ENCODE measurements around the gene ANKRD6.
A peak's percentile ranks its signal among the peaks of the same experiment; 100 is the strongest.

Gene ANKRD6

DNA sequence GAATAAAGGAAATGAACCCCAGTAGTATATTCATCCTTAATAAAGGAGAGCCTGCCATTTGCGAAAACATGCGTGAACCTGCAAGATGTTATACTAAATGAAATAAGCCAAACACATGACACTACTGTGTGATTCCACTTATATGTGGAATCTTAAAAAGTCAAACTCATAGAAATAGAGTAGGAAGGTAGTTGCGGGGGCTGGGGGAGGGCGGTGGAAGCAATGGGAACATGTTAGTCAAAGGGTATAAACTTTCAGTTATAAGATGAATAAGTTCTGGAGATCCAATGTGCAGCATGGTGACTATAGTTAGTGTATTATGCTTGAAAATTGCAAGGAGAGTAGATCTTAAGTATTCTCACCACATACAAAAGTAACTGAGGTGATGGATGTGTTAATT, 72.9 kb downstream of the ANKRD6 start:
- no peak for DNase-seq (ENCODE audit: insufficient read length, low spot score)
- FAIRE-seq: no peak

DNA sequence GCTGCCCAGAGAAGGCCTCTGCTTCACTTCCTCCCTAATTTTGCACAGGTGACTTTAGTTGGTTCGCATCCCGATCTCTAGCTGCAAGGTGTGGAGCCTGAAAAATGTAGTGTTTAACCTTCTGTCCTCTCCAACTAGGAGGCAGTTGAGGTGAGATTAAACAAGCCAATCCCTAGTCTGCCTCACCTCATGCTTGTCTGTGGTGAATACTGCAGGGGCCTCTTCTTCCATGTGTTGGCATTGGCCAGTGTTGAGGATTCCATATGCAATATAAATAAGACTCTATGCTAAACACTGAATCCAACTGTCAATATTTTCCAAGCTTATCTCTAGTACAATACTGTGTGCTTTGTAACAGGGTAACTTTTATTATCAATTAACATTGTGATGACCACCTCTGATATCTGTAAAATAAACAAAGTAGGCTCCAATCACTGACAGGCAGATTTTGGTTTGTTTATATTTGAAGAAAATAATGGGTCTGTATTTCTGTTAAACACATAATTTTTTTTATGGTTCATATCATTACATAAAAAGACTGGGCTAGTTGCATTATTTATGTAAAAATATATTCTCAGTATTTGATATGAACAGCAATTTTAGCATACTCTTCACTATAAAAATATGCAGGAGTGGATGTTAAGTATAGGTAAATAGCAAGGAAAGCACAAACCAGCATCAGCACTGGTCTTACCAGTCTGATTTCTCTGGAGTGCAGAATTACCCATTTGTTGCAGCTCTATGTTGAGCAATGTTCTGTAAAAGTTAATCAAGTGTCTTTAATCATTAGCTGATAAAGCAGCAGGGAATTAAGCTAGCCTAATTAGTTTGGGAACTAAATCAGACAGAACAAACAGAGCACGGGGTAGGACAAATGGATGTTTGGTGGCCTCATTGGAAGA, 74.0 kb downstream of the ANKRD6 start:
- no peak for FAIRE-seq
- DNase-seq (ENCODE audit: insufficient read length, low spot score): no peak

DNA sequence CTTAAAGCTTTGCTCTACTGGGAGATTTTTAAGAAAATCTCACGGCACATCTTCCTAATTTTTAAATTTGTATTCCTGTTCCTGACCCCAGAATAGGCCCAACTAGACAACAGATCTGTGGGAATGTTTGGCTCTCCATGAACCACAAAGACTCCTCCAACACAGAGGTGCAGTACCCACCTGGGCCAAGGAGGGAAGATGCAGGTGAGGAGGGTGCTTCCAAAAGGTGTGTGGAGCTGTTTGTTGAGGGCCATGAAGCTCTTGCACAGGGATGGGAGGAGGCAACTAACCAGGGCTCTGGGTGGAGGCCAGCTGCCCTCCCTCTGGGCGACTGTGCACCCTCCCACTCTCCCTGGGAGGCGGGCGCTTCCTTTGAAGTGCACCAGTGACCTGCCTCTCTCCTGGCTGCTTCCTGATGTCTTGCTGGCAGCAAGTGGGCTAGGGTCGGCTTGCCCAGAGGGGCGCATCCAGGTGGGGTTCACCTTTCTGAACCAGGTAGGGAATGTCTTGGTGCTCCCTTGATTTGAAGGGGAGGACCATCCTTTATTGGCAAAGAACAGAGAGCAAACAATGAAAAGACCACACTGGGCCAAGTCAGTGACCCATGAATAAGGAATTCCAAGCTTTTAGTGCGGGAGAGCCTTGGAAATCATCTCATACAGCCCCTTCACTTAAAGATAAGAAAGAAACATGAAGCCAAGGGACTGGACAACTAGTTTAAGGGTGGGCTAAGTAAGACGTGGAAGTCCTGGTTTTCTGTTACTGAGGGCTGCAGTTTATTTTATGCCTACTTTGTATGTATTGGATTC, 76.0 kb downstream of the ANKRD6 start:
- no peak for DNase-seq (ENCODE audit: insufficient read length, low spot score)

DNA sequence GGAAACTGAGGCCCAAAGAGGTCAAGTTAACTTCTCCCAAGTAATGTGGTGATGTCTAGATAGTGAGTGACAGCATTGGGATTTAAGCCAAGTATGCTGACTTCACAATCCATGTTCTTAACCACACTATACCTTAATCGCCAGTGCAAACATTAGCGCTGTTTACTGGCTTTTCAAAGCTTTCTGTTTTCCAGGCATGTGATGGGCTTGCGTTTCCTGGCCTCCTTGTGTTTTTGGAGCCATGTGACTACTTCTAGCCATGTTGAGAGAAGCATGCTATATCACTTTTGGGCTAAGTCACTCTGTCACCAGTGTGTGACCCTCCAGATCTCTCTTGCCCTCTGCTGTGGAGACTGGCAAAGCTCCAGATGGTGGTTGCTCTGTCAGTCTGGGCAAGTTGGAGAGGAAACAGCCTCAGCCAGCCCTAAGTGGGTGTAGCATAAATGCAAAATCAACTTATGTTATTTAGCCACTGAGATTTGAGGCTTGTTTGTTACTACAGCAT, 76.9 kb downstream of the ANKRD6 start:
- DNase-seq (ENCODE audit: insufficient read length, low spot score): no peak
- peak; percentile 9 for FAIRE-seq

More for the DNA sequence above, 76.0 kb downstream of the ANKRD6 start:
- FAIRE-seq: no peak

DNA sequence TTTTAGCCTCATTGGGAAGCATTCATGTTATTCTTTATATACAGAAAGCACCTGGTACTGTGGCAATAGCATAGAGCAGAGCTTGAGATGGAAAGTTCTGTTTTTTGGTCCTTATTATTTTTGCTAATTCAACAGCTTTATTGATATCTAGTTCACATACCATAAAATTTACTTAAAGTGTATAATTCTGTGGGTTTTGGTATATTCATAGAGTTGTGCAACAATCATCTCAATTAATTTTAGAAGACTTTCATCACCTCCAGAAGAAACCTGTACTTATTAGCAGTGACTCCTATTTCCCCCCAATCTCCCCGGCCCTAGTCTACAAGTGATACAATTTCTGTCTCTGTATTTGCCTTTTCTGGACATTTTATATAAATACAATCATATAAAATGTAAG, 77.4 kb downstream of the ANKRD6 start:
- DNase-seq (ENCODE audit: insufficient read length, low spot score): no peak
- FAIRE-seq: no peak

DNA sequence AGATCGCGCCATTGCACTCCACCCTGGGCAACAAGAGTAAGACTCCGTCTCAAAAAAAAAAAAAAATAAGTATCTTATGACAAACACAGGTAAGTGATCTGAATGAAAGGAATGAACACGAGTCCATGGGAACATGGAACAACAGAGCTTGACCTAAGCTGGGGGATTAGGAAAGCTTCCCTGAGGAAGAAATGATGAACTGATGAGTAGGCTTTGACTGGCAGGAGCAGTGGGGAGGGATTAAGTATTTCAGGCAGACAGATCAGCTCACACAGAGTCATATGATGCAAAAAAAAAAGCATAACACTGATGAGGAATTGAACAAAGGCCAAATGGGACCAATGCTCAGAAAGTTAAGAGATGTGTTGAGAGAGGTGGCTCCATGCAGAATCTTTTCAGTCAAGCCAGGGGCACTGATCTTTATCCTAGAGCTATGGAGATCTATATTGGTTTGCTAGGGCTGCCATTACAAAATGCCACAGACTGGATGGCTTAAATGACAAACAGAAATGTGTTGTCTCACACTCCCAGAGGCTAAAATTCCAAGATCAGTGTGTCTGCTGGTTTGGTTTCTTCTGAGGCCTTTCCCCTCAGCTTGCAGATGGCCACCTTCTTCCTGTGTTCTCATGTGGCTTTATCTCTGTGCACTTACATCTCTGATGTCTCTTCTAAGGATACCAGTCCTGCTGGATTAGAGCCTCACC, 85.6 kb downstream of the ANKRD6 start:
- DNase-seq (ENCODE audit: insufficient read length, low spot score): no peak
- FAIRE-seq: no peak

DNA sequence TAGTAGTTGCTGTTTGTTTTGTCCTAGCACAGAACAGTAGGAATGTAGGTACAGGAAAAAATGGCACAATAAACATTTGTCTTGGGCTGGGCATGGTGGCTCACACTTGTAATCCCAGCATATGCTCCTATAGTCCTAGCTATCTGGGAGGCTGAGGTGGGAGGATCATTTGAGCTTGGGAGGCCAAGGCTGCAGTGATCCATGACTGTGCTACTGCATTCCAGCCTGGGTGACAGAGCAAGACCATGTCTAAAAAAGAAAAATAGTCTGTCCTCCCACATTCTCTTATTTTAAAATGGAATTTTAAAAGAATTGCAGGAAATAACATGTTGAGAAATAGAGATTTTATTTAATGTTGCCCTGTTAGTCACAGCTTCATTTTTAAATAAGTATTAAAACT, 87.8 kb downstream of the ANKRD6 start:
- no peak for DNase-seq (ENCODE audit: insufficient read length, low spot score)
- no peak for FAIRE-seq

DNA sequence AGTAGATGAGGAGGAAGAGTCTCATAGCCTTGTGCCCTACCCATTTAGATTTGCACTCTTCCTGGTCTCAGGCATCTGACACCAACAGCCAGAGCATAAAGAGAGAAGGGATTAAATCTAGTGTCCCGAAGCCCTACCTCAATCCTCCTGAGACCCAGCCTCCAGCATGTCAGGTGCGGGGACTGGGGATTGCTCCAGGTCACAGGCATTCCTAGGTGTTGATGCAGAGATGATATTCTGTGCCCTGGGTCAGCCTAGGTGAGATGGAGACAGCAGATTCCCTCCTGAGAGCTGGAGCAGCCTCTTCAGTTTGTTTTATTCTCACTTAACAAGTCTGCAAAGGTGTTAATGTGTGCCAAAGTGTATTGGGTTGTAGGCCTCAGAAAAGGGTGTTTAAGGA, 89.8 kb downstream of the ANKRD6 start:
- DNase-seq (ENCODE audit: insufficient read length, low spot score): no peak
- no peak for FAIRE-seq

DNA sequence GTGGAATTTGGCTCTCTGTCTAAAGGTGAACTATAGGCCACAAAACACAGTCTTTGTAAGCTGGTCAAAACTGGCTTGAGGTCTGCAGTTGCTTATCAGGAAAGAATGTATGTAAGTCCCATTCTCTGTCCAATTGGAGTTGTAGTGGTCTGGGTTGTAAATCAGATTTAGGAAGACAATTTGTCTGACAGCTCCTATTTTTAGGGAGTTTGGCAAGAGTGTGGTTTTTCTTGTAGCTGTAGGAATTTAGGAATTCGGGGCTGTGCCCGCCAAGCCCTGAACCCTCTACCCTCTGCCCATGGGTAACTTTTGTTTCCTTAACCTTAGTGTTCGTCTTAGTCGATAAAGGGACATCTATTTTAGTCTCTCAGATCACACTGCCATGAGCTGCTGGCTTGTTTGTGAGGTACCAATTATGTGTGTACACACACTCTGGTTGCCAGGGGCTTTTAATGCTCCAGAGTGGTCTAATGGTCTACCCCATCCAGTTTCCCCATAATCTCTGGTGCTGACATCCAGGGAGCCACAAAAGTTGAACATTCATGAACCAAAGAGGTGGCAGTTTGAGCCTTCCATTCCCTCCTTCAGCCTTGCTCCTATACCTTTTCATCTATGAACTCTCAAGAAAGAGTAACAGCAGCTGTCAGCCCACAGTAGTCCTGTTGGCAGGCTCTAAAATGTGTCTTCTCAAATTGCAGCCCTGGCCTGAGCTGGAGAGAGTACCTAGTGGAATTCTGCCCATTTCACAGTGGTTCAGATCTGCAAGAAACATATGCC, 93.0 kb downstream of the ANKRD6 start:
- DNase-seq (ENCODE audit: insufficient read length, low spot score) (no peak), FAIRE-seq (no peak)

DNA sequence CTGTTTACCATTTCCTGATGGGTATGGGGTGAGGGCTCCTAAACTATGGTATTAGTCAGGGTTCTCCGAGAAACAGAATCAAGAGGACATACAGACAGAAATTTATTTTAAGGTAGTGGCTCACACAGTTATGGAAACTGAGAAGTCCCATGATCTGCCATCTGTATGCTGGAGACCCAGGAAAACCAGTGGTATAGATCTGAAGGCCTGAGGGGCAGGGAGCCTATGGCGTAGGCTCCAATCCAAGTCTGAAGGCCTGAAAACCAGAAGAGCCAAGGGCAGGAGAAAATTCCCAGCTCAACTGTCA, 93.6 kb downstream of the ANKRD6 start:
- FAIRE-seq: no peak

DNA sequence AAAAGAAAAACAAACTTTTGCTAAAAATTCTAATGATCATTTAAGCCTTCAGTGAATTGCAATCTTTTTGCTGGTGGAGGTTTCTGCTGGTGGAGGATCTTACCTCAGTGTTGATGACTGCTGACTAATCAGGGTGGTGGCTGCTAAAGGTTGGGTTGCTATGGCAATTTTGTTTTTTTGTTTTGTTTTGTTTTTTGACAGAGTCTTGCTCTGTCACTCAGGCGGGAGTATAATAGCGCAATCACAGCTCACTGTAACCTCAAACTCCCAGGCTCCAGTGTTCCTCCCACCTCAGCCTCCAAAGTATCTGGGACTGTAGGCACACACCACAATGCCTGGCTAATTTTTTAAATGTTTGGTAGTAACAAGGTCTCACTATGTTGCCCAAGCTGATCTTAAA, 94.7 kb downstream of the ANKRD6 start:
- no peak for DNase-seq (ENCODE audit: insufficient read length, low spot score)

More for the DNA sequence above, 93.6 kb downstream of the ANKRD6 start:
- no peak for DNase-seq (ENCODE audit: insufficient read length, low spot score)

DNA sequence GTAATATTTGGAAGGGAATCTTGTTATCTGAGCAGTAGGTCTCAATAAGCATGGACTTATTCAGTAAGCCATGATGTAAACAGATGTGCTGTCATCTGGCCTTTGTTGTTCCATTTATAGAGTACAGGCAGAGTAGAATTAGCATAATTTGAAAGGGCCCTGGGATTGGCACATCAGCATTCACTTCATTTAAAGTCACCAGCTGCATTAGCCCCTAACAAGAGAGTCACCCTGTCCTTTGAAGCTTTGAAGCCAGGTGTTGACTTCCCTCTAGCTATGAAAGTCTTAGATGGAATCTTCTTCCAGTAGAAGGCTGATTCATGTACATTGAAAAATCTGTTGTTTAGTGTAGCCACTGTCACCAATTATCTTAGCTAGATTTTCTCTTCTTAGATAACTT, 95.9 kb downstream of the ANKRD6 start:
- no peak for DNase-seq (ENCODE audit: insufficient read length, low spot score)

More for the DNA sequence above, 94.7 kb downstream of the ANKRD6 start:
- no peak for FAIRE-seq

DNA sequence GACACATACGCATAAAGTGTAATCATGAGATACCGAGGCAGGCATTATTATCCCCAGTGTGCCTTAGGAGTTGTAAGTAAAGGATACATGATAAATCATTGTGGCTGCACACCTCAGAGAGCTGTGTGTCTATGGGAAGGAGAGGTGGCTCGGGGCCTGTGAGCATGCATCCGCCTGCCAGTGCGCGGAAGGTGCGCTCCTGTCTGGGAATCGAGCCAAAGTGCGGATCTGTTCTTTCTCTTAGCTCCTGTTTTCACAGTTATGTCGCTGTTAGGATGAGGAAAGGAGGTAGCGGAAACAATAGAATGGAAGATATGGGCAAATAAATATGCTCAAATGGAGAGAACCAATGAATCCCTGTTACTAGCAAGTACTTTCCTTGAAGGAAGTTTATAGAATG, 98.0 kb downstream of the ANKRD6 start:
- DNase-seq (ENCODE audit: insufficient read length, low spot score): no peak
- FAIRE-seq: no peak

More for the DNA sequence above, 95.9 kb downstream of the ANKRD6 start:
- FAIRE-seq: no peak

DNA sequence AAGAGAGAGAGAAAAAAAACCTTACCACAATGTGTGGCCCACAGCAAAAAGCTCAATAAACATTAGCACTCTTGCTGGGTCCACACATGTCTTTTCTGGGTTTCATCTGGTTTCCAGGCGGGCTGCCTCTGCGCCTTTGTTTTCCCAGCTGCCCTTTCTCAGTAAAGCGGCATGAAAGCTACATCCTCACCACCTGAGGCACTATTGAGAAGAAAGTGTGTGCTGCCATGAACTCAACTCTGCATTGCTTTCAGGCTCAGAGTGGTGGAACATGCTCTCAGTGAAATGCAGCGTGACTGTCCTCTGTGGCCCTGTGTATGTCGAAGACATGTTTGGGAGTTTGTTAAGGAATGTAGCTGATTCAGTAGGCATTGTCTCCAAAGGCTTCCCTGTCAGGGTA, 103.3 kb downstream of the ANKRD6 start:
- FAIRE-seq (no peak), DNase-seq (ENCODE audit: insufficient read length, low spot score) (no peak)

DNA sequence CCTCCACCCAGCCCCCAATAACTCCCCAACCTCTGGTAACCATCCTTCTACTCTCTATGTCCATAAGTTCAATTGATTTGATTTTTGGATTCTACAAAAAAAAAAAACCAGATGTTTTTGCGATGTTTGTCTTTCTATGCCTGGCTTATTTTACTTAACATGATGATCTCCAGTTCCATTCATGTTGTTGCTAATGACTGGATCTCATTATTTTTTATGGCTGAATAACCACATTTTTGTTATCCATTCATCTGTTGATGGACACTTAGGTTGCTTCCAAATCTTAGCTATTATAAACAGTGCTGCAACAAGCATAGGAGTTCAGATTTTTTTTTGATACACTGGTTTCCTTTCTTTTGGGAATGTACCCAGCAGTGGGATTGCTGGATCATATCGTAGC, 106.8 kb downstream of the ANKRD6 start:
- DNase-seq (ENCODE audit: insufficient read length, low spot score) (no peak), FAIRE-seq (no peak)

DNA sequence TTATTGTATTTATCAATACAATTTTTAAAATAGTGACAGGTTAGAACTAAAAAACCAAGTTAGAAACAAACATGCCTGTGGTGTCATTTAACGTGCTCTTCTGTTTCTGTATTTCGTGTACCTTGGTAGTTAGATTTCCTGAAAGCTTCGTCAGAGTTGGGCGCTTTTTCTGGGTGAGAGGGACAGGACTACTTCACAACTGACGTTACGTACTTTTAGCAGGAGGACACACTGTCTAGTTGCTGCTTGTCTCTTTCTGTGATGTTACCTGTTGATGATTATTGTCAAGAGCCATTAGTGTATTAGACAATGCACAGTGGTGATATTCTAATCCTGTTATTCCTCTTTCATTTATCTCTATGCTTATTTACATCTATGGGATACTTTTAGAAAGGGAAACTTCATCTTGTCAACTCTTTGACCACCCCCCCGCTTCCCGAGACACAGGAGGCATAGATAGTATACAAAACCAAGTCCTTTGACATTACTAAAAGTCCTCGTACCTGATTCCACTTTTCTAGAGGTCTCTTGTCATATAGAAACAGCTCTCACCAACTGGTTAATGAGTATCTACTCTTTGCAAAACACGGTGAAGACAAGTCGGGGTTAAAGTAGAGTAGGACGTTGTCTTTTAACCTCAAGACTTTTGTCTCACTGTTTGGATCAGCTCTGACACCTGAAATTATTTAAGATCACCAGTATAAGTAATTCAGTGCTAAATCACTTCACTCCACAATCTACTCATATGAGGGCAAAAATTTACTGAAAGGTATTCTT, 109.3 kb downstream of the ANKRD6 start:
- no peak for FAIRE-seq

DNA sequence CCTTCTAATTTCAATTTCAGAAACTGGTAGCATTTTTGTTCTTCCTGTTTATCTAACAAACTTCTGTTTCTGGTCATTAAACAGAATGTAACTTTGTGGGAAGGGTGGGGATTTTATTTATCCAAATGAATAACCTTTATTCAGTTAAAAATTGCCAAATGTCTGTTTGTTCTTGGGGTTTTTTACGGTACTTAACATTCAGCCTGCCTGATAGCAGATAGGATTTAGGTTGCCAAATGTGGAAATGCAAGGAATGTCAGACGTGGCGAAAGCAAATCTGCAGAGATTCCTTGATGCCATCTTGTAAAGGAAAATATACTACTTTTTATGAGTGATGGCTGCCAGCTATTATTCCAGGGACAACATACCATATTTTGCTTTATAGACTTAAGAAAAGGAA, 109.9 kb downstream of the ANKRD6 start:
- no peak for FAIRE-seq
- DNase-seq (ENCODE audit: insufficient read length, low spot score): no peak

More for the DNA sequence above, 109.3 kb downstream of the ANKRD6 start:
- no peak for DNase-seq (ENCODE audit: insufficient read length, low spot score)

DNA sequence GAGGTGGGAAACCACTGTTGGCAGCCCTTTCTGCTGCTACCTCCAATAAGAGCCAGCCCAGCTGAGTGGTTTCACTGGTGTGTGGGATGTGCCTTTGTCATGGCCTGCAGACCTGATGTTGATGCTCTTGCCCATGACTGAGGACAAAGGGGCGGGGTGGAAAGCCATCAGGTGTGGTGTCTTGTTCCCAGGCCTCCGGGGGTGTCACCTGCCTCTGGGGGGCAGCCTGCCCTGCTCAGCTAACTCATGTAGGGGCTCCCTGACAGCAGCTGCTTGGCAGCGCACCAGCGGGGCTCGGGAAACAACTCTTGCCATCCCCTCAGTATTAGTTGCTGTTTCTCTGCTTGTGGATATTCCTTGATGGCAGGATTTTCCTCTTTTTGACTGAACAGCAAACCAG, 114.3 kb downstream of the ANKRD6 start:
- DNase-seq (ENCODE audit: insufficient read length, low spot score) (no peak), FAIRE-seq (no peak)

DNA sequence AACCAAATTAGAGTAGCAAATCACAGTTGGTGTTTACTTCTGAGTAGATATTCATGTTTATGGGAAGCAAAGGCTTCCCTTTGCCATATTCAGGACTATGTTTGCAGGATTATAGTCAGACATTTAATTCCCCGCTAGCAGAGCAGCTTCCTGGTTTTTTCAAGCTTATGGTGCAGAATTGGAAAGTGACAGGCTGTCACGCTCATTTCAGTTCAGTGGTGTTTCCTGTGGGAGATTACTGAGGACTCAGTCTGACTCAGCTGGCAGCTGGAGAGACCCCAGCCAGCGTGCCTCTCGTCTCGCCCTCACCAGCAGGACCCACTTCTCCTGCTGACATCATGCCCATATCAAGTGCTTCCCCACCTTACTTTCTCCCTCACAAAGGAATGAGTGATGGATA, 120.5 kb downstream of the ANKRD6 start:
- FAIRE-seq (no peak), DNase-seq (ENCODE audit: insufficient read length, low spot score) (no peak)

DNA sequence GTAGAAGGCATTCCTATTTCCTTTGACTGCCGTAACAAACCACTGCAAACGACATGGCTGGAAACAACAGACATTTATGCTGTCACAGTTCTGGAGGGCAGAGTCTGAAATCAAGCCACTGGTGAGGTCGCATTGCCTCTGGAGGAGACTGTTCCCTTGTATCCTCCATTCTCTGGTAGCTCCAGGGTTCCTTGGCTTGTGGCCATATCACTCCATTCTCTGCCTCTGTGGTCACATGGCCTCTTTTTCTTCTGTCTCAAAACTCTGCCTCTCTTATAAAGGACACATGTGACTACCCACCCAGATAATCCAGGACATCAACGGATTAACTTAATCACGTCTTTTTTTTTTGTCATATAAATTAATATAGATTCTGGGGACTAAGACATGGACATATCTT, 121.2 kb downstream of the ANKRD6 start:
- DNase-seq (ENCODE audit: insufficient read length, low spot score) (no peak), FAIRE-seq (no peak)

Data from HTR-8/SVneo (cell line).